H1 (cell line): ENCODE measurements around the gene ICAM3. TPM values are rescaled to one million over a fixed set of nuclear protein-coding genes. Genes with fewer than 3 reads are reported as not detected.

Experiments
- CTCF ChIA-PET: fragments of 300-600 bp; sonication (Branson Sonifier 250); formaldehyde crosslinking; loops from one replicate; lab custom pipeline; 2021; ENCODE audit not compliant: partially characterized antibody; lab: Charles Lee
- POLR2A ChIA-PET: fragments of 300-600 bp; sonication (Branson Sonifier 250); formaldehyde crosslinking; loops from one replicate; lab custom pipeline; 2021; ENCODE audit warnings: inconsistent platforms; ENCODE audit not compliant: partially characterized antibody; lab: Charles Lee
- DNase-seq, 2 experiments: peaks; one replicate each; pipeline versions ENCODE4 v3.0.0 to v3.0.0-alpha.2; 2010 to 2022; ENCODE audit warnings: low spot score in 2 of 2, low read depth in 1 of 2, mixed read lengths in 1 of 2
- FAIRE-seq: peaks from 2 replicates; lab custom pipeline; 2011; peaks lifted over from hg19 to GRCh38; lab: Jason Lieb, UNC
- H2AFZ ChIP-seq: 2 replicates; pipeline ENCODE4 v1.8.1; 2012; ENCODE audit warnings: low read length, inconsistent platforms
- H2AK5ac ChIP-seq: 2 replicates; pipeline ENCODE4 v1.6.1; 2013; ENCODE audit warnings: low read depth, low read length
- H2BK120ac ChIP-seq: replicated peaks from 2 replicates; pipeline ENCODE3; 2013; ENCODE audit warnings: low read depth, low read length, inconsistent platforms
- H2BK12ac ChIP-seq: 2 replicates; pipeline ENCODE4 v1.6.1; 2013; ENCODE audit warnings: low read depth, low read length
- H2BK15ac ChIP-seq: 2 replicates; pipeline ENCODE4 v1.6.1; 2013; ENCODE audit warnings: low read length
- H2BK20ac ChIP-seq: 2 replicates; pipeline ENCODE4 v1.6.1; 2013; ENCODE audit warnings: low read length
- H2BK5ac ChIP-seq: 2 replicates; pipeline ENCODE4 v1.6.1; 2013; ENCODE audit warnings: low read depth, low read length
- H3K14ac ChIP-seq: 2 replicates; pipeline ENCODE4 v1.6.1; 2013; ENCODE audit warnings: inconsistent platforms; ENCODE audit not compliant: insufficient read length
- H3K18ac ChIP-seq: 2 replicates; pipeline ENCODE4 v1.6.1; 2013; ENCODE audit warnings: low read length; ENCODE audit errors: extremely low read depth
- H3K23ac ChIP-seq: 2 replicates; pipeline ENCODE4 v1.6.1; 2013; ENCODE audit warnings: inconsistent platforms; ENCODE audit not compliant: insufficient read length
- H3K23me2 ChIP-seq: 2 replicates; pipeline ENCODE4 v1.6.1; 2013; ENCODE audit warnings: low read depth, low read length
- H3K27ac ChIP-seq: 2 replicates; pipeline ENCODE4 v1.6.1; 2011; ENCODE audit warnings: low read depth, low read length, inconsistent platforms
- H3K27me3 ChIP-seq, 4 experiments: replicated peaks in 1 of 4; 1 replicate in 1 of 4; 2 replicates in 3 of 4; pipeline versions ENCODE4 v1.6.1 to v1.8.1; 2011 to 2013; ENCODE audit warnings: low read length in 3 of 4, mild to moderate bottlenecking in 3 of 4, inconsistent platforms in 2 of 4, mixed read lengths in 2 of 4, moderate library complexity in 1 of 4; ENCODE audit not compliant: control insufficient read depth in 3 of 4, insufficient read depth in 3 of 4; ENCODE audit errors: extremely low read depth in 1 of 4
- H3K36me3 ChIP-seq, 4 experiments: 2 replicates each; pipeline versions ENCODE4 v1.6.1 to v1.8.1; 2011 to 2013; ENCODE audit warnings: mild to moderate bottlenecking in 4 of 4, low read length in 3 of 4, moderate library complexity in 2 of 4, control low read depth in 1 of 4, inconsistent platforms in 1 of 4; ENCODE audit not compliant: insufficient read depth in 4 of 4, control insufficient read depth in 2 of 4
- H3K4ac ChIP-seq: replicated peaks from 2 replicates; pipeline ENCODE3; 2013; ENCODE audit warnings: low read length, low read depth, mixed read lengths, inconsistent platforms; ENCODE audit not compliant: insufficient read length
- H3K4me1 ChIP-seq, 4 experiments: replicated peaks in 1 of 4; 1 replicate in 1 of 4; 2 replicates in 3 of 4; pipeline versions ENCODE4 v1.6.1 to v1.8.1; 2011 to 2013; ENCODE audit warnings: low read length in 3 of 4, inconsistent platforms in 2 of 4, mixed read lengths in 1 of 4; ENCODE audit not compliant: insufficient read depth in 4 of 4, control insufficient read depth in 3 of 4
- H3K4me2 ChIP-seq, 2 experiments: 2 replicates each; pipeline versions ENCODE4 v1.6.1 to v1.8.1; 2011 to 2013; ENCODE audit warnings: low read depth in 2 of 2, low read length in 2 of 2, control low read depth in 1 of 2, inconsistent platforms in 1 of 2, mild to moderate bottlenecking in 1 of 2; ENCODE audit not compliant: insufficient read depth in 1 of 2
- H3K4me3 ChIP-seq, 4 experiments: fragments of 200-600, 300-600 bp in 1 of 4; sonication (generic), shearing (Covaris generic), sonication (Bioruptor Twin) in 1 of 4; 2 replicates each; pipeline versions ENCODE4 v1.5.1 to v1.8.1; 2011 to 2016; ENCODE audit warnings: low read length in 4 of 4, low read depth in 3 of 4, control low read depth in 2 of 4, inconsistent platforms in 2 of 4, mild to moderate bottlenecking in 2 of 4, mixed read lengths in 1 of 4, moderate library complexity in 1 of 4; ENCODE audit not compliant: insufficient read depth in 2 of 4; ENCODE audit errors: extremely low read depth in 1 of 4
- H3K56ac ChIP-seq: replicated peaks from 2 replicates; pipeline ENCODE3; 2013; ENCODE audit warnings: low read depth, mild to moderate bottlenecking, mixed read lengths, low read length, inconsistent platforms; ENCODE audit not compliant: insufficient read length
- H3K79me1 ChIP-seq: 2 replicates; pipeline ENCODE4 v1.6.1; 2013; ENCODE audit warnings: low read depth, low read length, control low read depth
- H3K79me2 ChIP-seq, 2 experiments: 2 replicates each; pipeline versions ENCODE4 v1.6.1 to v1.8.1; 2012 to 2013; ENCODE audit warnings: low read length in 2 of 2, mild to moderate bottlenecking in 2 of 2, inconsistent platforms in 1 of 2; ENCODE audit not compliant: insufficient read depth in 2 of 2, control insufficient read depth in 1 of 2
- H3K9ac ChIP-seq, 4 experiments: replicated peaks in 1 of 4; 1 replicate in 1 of 4; 2 replicates in 3 of 4; pipeline versions ENCODE4 v1.6.1 to v1.8.1; 2011 to 2013; ENCODE audit warnings: low read depth in 3 of 4, low read length in 3 of 4, control low read depth in 2 of 4, mild to moderate bottlenecking in 2 of 4, moderate library complexity in 2 of 4, inconsistent platforms in 1 of 4; ENCODE audit errors: extremely low read depth in 1 of 4
- H3K9me3 ChIP-seq, 2 experiments: 2 replicates each; pipeline versions ENCODE4 v1.6.1 to v1.8.1; 2012 to 2013; ENCODE audit warnings: mild to moderate bottlenecking in 2 of 2, moderate library complexity in 2 of 2, control low read depth in 1 of 2, inconsistent platforms in 1 of 2, low read depth in 1 of 2, low read length in 1 of 2, mixed read lengths in 1 of 2; ENCODE audit not compliant: insufficient read depth in 2 of 2
- H4K20me1 ChIP-seq, 2 experiments: replicated peaks in 1 of 2; 2 replicates each; pipeline versions ENCODE3 to v1.8.1; 2011 to 2013; ENCODE audit warnings: inconsistent platforms in 2 of 2, low read length in 2 of 2, mild to moderate bottlenecking in 1 of 2; ENCODE audit not compliant: insufficient read depth in 2 of 2, control insufficient read depth in 1 of 2
- H4K5ac ChIP-seq: 2 replicates; pipeline ENCODE4 v1.6.1; 2013; ENCODE audit warnings: low read length, low read depth, mixed read lengths, inconsistent platforms; ENCODE audit not compliant: insufficient read length
- H4K8ac ChIP-seq: 2 replicates; pipeline ENCODE4 v1.8.0; 2013; ENCODE audit warnings: mild to moderate bottlenecking, moderate library complexity, low read length, inconsistent platforms; ENCODE audit not compliant: insufficient read depth; ENCODE audit errors: extremely low read depth
- H4K91ac ChIP-seq: replicated peaks from 2 replicates; pipeline ENCODE3; 2013; ENCODE audit warnings: low read length, mixed read lengths, inconsistent platforms; ENCODE audit not compliant: insufficient read length
- BACH1 ChIP-seq: IDR thresholded peaks from 2 replicates; pipeline ENCODE4 v1.6.1; 2012; ENCODE audit warnings: low read length, improper control_type of control experiment
- CREB1 ChIP-seq: IDR thresholded peaks from 2 replicates; pipeline ENCODE4 v1.6.1; 2012; ENCODE audit warnings: inconsistent platforms
- KDM4A ChIP-seq: IDR thresholded peaks from one replicate; pipeline ENCODE4 v1.7.1; 2012; ENCODE audit warnings: low read depth, mild to moderate bottlenecking, moderate library complexity, low read length, inconsistent platforms; ENCODE audit not compliant: severe bottlenecking
- WGBS, 2 experiments: shearing (Covaris generic) in 1 of 2; methylation state at CpG; one replicate each; pipeline versions ENCODE4 v1.1.6 to v1.1.7; 2013 to 2015; ENCODE audit warnings: low lambda C conversion rate in 2 of 2, mixed read lengths in 2 of 2, inconsistent platforms in 1 of 2, low coverage in 1 of 2, missing lambda C conversion rate in 1 of 2; ENCODE audit not compliant: insufficient replicate concordance in 2 of 2, insufficient coverage in 1 of 2, insufficient read length in 1 of 2; ENCODE audit errors: extremely low coverage in 1 of 2, missing lambda C conversion rate in 1 of 2; 5-methylcytosine and 5-hydroxymethylcytosine counted together
- polyA plus RNA-seq, 7 experiments: library from polyadenylated mRNA; depleted of rRNA in 3 of 7; stranded (reverse) in 5 of 7; unstranded in 2 of 7; fragments of >200 nt in 5 of 7; fragments of 200-250 nt in 2 of 7; gene quantifications; 1 replicate in 5 of 7; 2 replicates in 1 of 7; 4 replicates in 1 of 7; pipeline versions ENCODE4 v1.2.1 to v1.2.3, GENCODE V29; 2011 to 2013; ENCODE audit warnings: missing spikeins in 2 of 7, mixed read lengths in 2 of 7
- total RNA-seq: library from RNA; stranded (reverse); fragmentation: NEBNext Ultra II Directional; extraction: Animal tissue kit (Norgen Biotek cat#: 25700); gene quantifications from 2 replicates; pipeline ENCODE4 v1.2.1, GENCODE V29; 2021

ICAM3 gene
- total and polyA plus RNA-seq, 2 of the 8 experiments (the other 6 are each of a cell fraction or from before 2014, with no cell fraction given), result 15.4 to 16.5 TPM

GRCh38 chr19:10333758-10334587 lies 5.5 kb downstream of the ICAM3 start:
- Histone ChIP-seq H3K9ac (peak overlapping the region in 2 of 4 experiments; percentile 10 to 34; a peak in 4 of 7 replicates), H3K36me3 (peaks cover 10 to 13% (median 11%) of the 10 kb centered on the region in 4 experiments; a peak in 7 of 8 replicates), H3K4me1 (peaks cover 0 to 19% (median 7%) of the 10 kb centered on the region in 4 experiments; a peak in 6 of 7 replicates), H2BK5ac (peak overlapping the region; percentile 61; the same call in 1 of the 2 replicates), H3K4me3 (peak overlapping the region; percentile 75 to 96 (median 90)), H2AK5ac (no peak overlapping the region; the same call in 1 of the 2 replicates), H4K91ac (peak overlapping the region; percentile 70), H3K79me2 (peaks cover 5 to 24% of the 10 kb centered on the region in 2 experiments), H2BK12ac (no peak overlapping the region), H3K23ac (no peak overlapping the region), H4K5ac (peak overlapping the region; percentile 29), H3K9me3 (no peaks in the 10 kb centered on the region), H4K20me1 (peaks cover 6 to 12% of the 10 kb centered on the region in 2 experiments), H4K8ac (peak overlapping the region; percentile 78), H3K56ac (no peak overlapping the region), H3K23me2 (peaks cover 13% of the 10 kb centered on the region), H2BK120ac (no peak overlapping the region), H3K4ac (no peak overlapping the region), H2BK15ac (peak overlapping the region; percentile 88; the same call in 1 of the 2 replicates), H3K18ac (no peak overlapping the region), H3K4me2 (peak overlapping the region; percentile 91 to 93), H3K79me1 (peaks cover 5% of the 10 kb centered on the region), H3K27ac (no peak overlapping the region), H3K27me3 (peaks cover 0 to 3% (median 0%) of the 10 kb centered on the region in 4 experiments; a peak in 2 of 7 replicates), H2BK20ac (no peak overlapping the region), H3K14ac (no peak overlapping the region), H2AFZ (peak overlapping the region; percentile 43; the same call in 1 of the 2 replicates)
- CTCF ChIA-PET, result interaction anchor here (0.8 to 4.9 kb wide), 18 partner anchors 10 to 82 kb away, joined by 3 to 21 read pairs (median 4); partner anchors contain the start of genes CDC37, ICAM1 and ICAM5
- POLR2A ChIA-PET, result interaction anchor here (0.6 to 6.8 kb wide), 23 partner anchors 11 to 325 kb away, joined by 3 to 104 read pairs (median 4); partner anchors contain the start of genes CDC37, DNMT1, FDX2 and ICAM1
- DNase-seq, result peak in 1 of 2 experiments; percentile 63
- no peak for FAIRE-seq
- TF ChIP-seq BACH1, result 0 out of 2 replicates have a peak, but pooled peaks have one; percentile 14
- TF ChIP-seq KDM4A, result no peak
- TF ChIP-seq CREB1, result peak; percentile 43; the same call in 1 of the 2 replicates
- WGBS, 2 experiments, result 10% methylated on average over 39 of the region's 44 CpGs; no CpG with 5 or more reads in 1 of the 2 experiments
